HL-60/S4 (cell line): ENCODE results near the gene SSR1.
"Not testable (repeated sequence)": the region's sequence is repeated elsewhere in the genome, so short reads cannot be mapped to it uniquely, and the experiment has no call there.

Source experiments
- in situ Hi-C: fragments of 300-500 bp; cut with MboI; formaldehyde crosslinking; loops from 2 replicates; pipeline ENCODE4 v1.14.3; 2022; ENCODE audit warnings: low sequenced_read_pairs

Gene SSR1

DNA sequence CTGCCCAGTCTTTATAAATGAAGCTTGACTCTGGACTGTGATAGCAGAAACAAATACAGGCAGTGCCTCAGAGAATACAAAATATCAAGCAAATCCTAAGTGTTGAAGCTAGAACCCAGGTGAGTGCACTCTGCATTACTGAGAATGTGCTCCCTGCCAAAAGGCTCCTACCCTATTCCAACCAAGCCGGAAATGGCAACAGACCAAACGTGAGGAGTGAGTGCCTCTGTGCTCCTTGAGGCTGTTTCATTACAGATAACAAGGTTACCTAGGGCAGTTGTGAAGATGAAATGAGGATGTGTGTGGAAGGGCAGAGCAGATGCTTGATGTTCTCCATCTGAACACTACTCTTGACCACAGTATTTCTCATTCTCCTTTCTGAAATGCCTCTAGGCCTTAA, 29.3 kb downstream of the SSR1 start:
- in situ Hi-C loops, result loop anchor here (25.0 kb wide), 1 partner anchor 329 kb away; no protein-coding TSS in a partner anchor

DNA sequence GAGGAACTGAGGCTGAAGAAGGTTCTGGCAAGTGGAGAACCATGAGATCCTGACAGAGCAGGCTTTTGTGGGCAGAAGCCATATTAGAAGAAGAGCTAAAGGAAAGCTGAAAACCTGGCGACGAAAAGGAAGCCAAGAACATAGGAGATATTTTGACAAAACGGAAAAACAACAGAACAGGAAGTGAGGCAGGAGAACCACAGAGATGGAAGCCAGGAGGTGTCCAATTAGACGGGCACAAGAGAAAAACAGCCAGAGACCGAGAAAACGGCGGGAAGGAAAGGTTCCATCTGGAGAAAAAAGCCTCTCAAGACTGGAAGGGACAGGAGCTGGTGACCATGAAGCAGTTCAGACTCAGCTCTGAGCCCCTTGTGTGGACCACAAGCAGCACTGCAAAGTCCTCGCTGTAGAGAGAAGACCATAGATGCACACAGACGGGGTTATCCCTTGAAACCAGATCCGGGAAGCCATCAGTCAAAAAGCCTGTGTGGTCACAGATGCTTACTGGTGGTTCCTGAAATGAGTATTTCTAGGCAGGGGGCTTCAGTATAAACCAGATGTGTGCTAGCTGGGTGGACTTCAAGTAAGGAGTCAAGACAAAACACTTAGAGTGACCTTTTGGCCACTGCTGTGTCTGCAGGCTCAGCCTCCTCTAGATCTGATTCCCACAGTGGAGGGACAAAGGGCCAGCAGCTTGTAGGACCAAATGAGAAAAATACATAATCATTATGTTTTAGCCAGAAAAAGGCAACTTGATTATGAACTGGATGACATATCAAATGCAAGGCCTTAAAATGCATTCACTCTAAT, 30.7 kb downstream of the SSR1 start:
- in situ Hi-C loops, result loop anchor here (25.0 kb wide), 1 partner anchor 330 kb away; no protein-coding TSS in a partner anchor

GRCh38 chr6:7276199-7276524, 36.8 kb downstream of the SSR1 start:
- in situ Hi-C loops, result loop anchor here (25.0 kb wide), 1 partner anchor 336 kb away; no protein-coding TSS in a partner anchor

GRCh38 chr6:7274525-7274924, 38.5 kb downstream of the SSR1 start:
- in situ Hi-C loops, result not testable (repeated sequence)

DNA sequence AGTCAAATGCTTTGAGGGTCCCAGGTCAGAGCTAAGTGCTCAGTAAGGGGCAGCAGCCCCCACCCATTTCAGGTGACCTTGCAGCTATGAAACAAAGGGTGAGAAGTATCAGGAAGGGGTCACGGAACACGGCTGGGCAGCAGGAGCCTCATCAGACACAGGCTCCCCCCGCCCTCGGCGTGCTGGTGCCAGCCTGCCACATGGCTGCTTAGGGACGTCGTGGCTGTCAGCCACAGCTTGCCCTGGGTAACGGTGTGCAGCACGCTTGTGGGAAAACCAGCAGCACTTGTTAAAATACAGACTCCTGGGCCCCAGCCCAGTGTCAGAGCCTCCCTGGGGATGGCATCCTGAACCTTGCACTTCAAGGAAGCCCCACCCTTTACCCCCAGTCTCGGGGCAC, 39.3 kb downstream of the SSR1 start:
- in situ Hi-C loops, result no loop called here

- in situ Hi-C loops, result no loop called here
Observed at GRCh38 chr6:7271205-7271534, 41.8 kb downstream of the SSR1 start.

DNA sequence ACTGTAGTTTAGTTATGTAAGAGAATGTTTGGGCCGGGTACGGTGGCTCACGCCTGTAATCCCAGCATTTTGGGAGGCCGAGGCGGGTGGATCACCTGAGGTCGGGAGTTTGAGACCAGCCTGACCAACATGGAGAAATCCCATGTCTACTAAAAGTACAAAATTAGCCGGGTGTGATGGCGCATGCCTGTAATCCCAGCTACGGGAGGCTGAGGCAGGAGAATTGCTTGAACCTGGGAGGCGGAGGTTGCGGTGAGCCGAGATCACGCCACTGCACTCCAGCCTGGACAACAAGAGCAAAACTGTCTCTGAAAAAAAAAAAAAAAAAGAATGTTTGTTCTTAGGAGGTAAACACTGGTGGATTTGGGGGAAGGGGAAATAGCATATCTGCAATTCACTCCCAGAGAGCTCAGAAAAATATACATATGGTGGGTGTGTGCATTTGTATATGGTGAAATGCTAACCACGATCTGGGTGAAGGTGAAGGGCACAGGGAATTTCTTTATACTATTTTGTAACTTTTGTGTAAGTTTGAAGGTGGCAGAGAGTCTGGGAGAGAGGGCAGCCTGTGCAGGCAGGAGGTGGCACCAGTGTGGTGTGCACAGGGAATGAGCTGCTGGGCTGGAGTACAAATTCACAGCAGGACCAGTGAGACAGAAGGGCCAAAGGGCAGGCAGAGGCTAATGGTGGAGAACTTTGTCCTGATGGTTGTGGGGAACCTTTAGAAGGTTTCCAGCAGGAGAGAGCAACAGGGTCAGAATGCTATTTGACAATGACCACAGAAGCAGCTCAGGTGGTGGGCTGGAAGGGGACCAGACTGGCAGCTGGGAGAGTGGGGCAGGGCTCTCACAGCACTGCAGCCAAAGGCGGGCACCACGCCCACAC, 42.4 kb downstream of the SSR1 start:
- in situ Hi-C loops, result no loop called here

DNA sequence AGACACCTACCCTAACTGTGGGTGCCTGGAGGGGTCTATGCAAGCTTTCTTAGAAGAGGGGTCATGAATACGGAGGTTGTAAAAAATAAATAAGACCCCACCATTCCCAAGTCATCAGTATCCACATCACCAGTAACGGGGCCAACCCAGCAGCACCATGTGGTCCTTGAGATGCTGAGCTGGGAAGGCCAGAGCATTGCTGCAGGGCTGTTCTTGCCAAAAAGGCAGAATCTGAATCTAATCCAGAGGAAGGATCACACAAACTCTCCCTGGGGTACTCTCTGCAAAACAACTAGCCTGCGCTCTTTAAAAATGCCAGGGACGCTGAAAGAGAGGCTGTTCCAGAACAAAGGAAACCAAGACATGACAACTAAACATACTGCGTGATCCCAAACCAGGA, 43.2 kb downstream of the SSR1 start:
- in situ Hi-C loops, result no loop called here

DNA sequence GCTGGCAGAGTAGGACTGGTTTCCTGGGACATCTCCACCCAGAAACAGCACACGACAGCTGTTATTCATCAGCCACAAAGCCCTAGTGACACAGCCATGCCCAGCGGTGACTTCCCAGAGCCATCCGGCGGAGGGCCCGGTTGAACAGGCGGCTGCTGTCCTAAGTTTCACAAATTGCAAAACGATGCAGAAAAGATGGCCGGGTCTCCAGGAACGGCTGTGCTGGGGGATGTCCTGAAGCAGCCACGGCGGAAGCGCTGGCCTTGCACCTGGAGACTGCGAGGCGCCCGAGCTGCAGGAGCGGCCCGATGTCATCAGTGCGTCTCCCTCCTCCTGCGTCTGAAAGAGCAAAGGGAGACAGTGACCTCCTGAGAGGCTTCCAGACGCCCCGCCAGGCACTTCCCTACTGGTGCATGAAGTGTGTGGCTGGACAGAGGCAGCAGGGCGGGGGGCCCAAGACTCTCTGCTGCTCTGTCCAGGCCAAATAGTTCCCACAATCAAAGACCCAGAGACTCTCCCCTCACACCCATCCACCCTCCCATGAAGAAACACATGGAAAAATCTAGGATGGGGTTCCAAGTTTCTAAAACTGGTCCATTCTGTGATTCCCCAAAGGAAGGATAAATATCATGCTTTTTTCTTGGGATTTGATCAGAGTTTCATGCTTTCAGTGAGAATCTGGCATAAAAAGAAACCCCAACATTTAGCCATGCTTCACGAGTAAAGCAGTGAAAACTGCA, 44.0 kb downstream of the SSR1 start:
- in situ Hi-C loops, result no loop called here

DNA sequence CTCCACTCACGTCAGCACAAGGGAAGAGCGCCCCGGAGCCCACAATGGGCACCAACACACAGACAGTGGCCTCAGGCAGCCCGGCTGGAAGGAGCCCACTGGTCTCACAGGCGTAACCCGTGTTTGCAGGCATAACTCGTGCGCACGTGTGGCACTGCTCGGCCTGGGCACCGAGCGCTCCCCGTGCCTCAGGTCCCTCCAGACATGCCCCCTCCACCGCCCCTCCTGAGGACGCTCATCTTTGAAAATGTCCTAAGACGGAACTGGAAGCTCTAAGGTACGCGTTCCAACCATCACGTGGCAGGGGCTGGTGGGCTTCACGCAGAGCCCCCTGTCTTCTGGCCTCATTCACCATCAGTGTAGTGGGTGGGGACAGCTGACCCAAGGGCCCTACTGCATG, 44.6 kb downstream of the SSR1 start:
- in situ Hi-C loops, result no loop called here

DNA sequence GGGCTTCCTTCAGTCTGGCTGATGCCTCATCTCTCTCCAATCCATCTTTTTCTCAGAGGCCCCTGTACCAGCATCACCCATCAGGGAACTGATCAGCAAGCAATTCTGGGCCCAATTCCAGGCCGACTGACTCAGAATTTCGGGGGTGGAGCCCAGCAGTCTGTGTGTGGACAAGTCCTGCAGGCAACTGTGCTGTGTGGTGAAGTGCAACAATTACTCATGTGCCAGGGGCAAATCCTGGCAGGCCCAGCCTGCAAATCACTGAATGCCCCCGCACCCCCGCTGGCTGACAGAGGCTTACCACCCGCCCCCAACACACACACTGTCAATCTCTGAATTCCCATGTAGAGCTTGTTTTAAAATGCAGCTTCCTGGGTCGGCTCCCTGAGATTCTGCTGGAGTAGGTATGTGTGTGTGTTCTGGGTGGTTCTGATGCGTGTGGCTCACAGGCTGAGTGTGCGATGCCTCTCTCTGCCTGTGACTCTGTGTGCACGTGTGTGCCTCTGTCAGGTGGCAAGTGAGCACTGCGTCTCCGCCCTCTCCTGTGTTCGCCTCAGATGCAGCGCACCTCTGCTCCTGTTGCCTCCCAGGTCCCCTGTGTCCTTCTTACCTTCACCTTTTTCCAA, 45.4 kb downstream of the SSR1 start:
- in situ Hi-C loops, result no loop called here

- in situ Hi-C loops, result no loop called here
Observed at GRCh38 chr6:7267071-7267465, 45.9 kb downstream of the SSR1 start.

GRCh38 chr6:7265385-7265726, 47.6 kb downstream of the SSR1 start:
- in situ Hi-C loops, result not testable (repeated sequence)

- in situ Hi-C loops, result no loop called here
Observed at GRCh38 chr6:7264686-7265384, 48.2 kb downstream of the SSR1 start.

- in situ Hi-C loops, result no loop called here
Observed at GRCh38 chr6:7264041-7264440, 49.0 kb downstream of the SSR1 start.

DNA sequence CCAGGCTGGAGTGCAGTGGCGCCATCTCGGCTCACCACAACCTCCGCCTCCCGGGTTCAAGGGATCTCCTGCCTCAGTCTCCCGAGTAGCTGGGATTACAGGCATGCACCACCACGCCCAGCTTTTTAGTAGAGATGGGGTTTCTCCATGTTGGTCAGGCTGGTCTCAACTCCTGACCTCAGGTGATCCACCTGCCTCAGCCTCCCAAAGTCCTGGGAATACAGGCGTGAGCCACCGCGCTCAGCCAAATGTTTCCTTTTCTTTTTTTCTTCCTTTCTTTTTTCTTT, 49.5 kb downstream of the SSR1 start:
- in situ Hi-C loops, result not testable (repeated sequence)

DNA sequence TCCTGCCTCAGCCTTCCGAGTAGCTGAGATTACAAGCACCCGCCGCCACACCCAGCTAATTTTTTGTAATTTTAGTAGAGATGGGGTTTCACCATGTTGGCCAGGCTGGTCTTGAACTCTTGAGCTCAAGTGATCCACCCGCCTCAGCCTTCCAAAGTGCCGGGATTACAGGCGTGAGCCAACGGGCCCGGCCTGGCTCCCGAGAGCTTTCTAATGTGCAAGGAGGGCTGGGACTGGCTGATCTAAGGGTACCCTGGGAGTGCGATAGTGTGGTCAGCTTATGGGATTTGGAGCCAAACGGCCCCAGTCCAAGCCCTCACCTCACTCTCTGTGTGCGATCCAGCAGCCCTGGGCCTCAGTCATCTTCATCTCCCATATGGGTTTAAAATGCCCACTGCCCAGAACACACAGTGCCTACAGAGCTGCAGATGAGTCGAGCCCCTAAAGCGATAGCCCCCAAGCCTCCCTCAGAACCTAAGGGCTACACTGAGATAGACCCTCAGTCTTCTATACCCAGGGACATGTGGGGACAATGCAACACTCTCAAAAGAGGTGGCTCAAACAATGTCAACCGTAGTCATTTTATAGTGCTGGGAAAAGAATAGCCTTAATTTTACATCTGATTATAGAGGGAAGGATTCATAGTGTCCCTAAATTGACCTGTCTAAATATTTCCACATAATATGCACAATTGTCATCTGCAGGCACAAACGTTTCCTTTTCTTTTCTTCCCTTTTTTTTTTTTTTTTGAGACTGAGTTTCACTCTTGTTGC, 50.1 kb downstream of the SSR1 start:
- in situ Hi-C loops, result no loop called here

DNA sequence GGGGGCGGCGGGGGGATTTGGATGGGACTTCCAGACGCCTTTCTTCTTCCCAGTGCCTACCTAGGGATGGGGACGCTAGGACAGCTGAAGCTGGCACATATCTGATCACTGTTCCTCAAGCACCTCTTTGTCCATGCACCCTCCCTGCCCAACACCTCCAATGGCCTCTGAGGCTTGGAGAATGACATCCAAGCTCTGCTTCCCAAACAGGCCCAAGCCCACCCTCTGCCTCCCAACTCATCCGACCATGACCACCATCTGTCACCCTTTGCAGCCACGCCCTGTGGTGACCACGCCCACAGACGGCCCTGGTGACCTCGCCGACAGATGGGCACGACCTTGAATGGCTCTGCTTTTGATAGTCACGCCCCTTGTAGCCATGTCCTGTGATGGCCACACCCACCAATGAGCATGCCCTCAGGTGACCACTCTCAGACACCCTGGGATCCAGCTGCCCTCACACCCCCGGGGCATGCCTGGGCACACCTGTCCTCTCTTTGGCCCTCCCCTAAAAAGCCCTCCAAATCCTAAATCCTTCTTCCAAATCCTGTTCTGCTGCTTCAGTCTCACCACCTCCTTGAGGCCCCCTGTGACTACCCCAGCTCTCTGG, 51.0 kb downstream of the SSR1 start:
- in situ Hi-C loops, result no loop called here

DNA sequence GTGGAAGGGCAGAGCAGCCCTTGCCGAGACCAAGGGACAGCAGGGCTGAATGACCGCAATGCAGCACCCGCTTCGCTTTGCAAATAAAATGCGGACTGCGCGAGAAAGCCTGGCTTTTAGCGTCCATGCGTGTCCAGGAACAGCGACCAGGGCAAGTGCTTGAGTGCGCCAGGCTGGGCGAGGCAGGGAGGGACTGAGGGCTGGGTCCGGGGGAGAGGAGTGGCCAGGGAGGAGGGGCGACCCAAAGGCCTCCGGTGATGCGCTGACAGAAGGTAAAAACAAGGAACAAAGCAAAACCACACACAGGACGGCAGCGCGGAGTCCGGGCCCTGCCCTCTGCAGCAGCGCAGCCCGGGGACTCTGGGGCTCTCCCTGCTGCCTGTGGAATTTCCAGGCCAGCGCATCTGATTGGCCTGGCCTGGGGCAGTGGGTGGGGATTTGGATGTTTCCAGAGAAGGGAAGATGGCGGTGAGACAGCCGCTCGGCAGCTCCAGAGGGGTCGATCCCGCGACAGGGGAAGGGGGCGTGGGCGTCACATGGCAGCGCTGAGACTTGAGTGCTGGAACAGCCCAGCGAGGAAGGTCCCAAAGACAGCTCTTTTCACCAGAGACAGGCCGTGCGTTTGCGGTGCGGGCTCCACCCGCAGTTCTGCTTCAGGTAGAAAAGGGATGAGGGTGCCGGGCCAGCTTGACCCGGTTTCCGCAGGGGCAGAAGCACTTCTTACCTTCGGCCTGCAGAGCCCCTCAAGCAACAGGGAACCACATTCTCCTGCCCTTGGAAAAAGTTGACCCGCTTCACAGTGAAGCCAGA, 51.8 kb downstream of the SSR1 start:
- in situ Hi-C loops, result no loop called here
